ENCODE data around the gene SHANK1.

SHANK1 gene

DNA sequence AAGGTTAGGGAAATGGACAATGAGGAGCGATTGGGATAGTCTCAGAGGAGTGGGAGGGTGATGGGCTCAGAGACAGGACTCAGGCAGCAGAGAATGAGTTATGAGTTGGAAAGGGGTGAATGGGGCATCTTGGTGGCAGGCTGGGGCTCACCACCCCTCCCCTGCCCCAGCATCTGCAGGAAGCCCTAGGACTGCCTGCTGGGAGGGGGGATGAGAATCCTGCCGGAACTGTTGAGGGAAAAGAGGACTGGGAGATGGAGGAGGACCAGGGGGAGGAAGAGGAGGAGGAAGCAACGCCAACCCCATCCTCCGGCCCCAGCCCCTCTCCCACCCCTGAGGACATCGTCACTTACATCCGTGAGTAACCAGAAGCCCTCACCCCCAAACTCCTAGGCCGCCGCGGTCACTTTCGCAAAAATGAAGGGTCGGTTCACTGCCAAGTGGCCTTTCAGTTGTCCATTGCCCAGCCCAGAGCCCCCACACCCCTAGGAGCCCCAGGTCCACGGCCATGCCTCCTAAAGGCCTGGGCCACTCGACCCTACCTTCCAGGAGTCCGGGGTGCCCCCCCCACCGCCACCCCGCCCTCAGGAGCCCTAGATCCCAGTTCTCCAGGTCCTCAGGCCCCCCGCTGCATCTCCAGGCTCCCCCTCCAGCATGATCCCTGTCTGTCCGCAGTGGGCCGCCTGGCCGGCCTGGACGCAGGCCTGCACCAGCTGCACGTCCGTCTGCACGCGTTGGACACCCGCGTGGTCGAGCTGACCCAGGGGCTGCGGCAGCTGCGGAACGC is 4.3 kb upstream of the SHANK1 start:
- TF ChIP-seq EZH2phosphoT487 (conservative IDR thresholded peaks at IDR 0.05; ENCODE audit: low read length) = no peak
- no peak for TF ChIP-seq CTCF (IDR thresholded peaks at IDR 0.05; ENCODE audit: insufficient read depth, low read length, poor library complexity, severe bottlenecking)
- H2AFZ ChIP-seq (ENCODE audit: low read depth, low read length, severe bottlenecking) = no peak overlapping the region
- no peaks in the 10 kb centered on the region for H3K27me3 ChIP-seq (ENCODE audit: low read length)
- no peaks in the 10 kb centered on the region for H3K79me2 ChIP-seq (ENCODE audit: insufficient read depth, low read length)
- H3K36me3 ChIP-seq (ENCODE audit: low read length) = no peaks in the 10 kb centered on the region
- H3K9me3 ChIP-seq (ENCODE audit: insufficient read depth, low read length) = no peaks in the 10 kb centered on the region
- H3F3A ChIP-seq (ENCODE audit: insufficient read depth) = no peaks in the 10 kb centered on the region
- no peak overlapping the region for H3K4me2 ChIP-seq (ENCODE audit: low read depth, low read length, poor library complexity, severe bottlenecking)
- H3K9ac ChIP-seq (ENCODE audit: low read length) = no peak overlapping the region
- H3K4me3 ChIP-seq (ENCODE audit: insufficient read depth, low read length, poor library complexity, severe bottlenecking) = no peak overlapping the region
- no peaks in the 10 kb centered on the region for H4K20me1 ChIP-seq (ENCODE audit: low read depth, low read length)
- no peak overlapping the region for H3K27ac ChIP-seq (ENCODE audit: low read depth, low read length)
- H3K9me2 ChIP-seq (replicated peaks; ENCODE audit: insufficient read depth, low read length) = no peaks in the 10 kb centered on the region

DNA sequence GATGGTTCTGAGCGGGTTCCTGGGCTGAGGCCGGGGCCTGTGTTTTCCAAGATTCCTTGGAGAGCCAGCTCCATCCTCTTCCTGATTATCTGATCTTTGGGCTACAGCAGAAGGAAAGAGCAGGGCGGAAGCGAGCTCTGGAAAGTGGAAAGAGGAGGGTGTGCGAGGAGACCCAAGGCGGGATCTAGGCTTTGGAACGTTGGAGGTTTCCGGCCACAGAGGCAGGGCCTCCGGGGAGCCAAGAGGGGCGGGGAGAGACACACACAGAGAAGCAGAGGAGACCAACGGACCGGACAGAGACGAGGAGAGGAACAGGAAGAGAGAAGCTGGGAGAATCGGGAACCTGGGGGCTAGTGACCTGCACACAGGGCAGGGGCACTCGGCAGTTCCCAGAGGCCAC is 3.5 kb upstream of the SHANK1 start, which contains the start of gene CLEC11A:
CLEC11A (plus strand) TSS at position 296 of the 400 bp plus-strand sequence. CDS start 162 bp downstream, outside the sequence.
- Histone ChIP-seq H3K4me2 (ENCODE audit: low read depth, low read length, poor library complexity, severe bottlenecking) (no peak within 1 kb of the TSS), H3K79me2 (ENCODE audit: insufficient read depth, low read length) (no peaks in the 10 kb centered on the region), H3K9me2 (replicated peaks; ENCODE audit: insufficient read depth, low read length) (no peaks in the 10 kb centered on the region), H2AFZ (ENCODE audit: low read depth, low read length, severe bottlenecking) (no peak within 1 kb of the TSS), H3F3A (ENCODE audit: insufficient read depth) (no peaks in the 10 kb centered on the region), H3K36me3 (ENCODE audit: low read length) (no peaks in the 10 kb centered on the region), H3K9ac (ENCODE audit: low read length) (no peak within 1 kb of the TSS), H3K4me3 (ENCODE audit: insufficient read depth, low read length, poor library complexity, severe bottlenecking) (no peak within 1 kb of the TSS), H3K27ac (ENCODE audit: low read depth, low read length) (no peak within 1 kb of the TSS), H4K20me1 (ENCODE audit: low read depth, low read length) (no peaks in the 10 kb centered on the region), H3K27me3 (ENCODE audit: low read length) (no peaks in the 10 kb centered on the region), H3K9me3 (ENCODE audit: insufficient read depth, low read length) (no peaks in the 10 kb centered on the region)
- no peak for TF ChIP-seq EZH2phosphoT487 (conservative IDR thresholded peaks at IDR 0.05; ENCODE audit: low read length)
- no peak for TF ChIP-seq CTCF (IDR thresholded peaks at IDR 0.05; ENCODE audit: insufficient read depth, low read length, poor library complexity, severe bottlenecking)

DNA sequence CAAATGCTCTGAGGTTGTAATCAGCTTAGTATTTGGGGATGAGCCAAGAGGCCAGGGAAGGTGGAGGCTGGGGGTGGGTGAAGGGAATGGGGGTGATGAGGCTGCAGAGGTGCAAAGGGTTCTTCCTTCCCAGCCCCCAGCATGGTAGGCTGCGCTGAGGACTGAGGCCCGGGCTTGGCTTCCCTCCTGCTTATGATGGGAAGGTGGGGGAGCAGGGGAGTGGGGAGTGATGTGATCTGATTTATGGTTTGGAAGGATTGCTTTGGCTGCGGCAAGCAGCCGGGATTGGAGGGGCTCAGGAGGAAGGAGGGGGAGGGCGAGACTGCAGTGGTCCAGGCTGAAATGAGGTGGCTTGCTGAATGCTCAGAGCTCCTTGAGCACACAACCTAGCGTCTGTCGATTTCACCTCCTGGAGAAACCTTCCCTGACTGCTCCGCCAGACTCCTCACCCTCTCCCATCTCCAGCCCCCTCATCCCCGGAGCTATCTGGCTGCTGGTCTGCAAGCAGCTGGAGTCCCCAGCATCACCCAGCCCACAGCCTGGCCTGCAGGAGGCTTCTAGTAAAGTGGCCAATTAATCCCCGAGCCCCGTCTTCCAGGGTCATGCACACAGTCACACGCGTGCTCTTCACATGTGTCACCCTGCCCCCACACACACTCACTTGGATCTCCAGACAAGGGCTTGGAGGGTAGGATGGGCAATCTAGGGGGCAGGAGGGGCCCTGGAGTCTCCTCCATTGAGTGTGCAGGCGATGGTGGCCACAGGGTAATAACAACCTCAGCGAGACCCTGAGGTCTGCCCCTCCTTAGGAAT is 2.8 kb upstream of the SHANK1 start:
- no peak overlapping the region for H3K9ac ChIP-seq (ENCODE audit: low read length)
- H3K9me2 ChIP-seq (replicated peaks; ENCODE audit: insufficient read depth, low read length) = no peaks in the 10 kb centered on the region
- no peaks in the 10 kb centered on the region for H3K9me3 ChIP-seq (ENCODE audit: insufficient read depth, low read length)
- H3F3A ChIP-seq (ENCODE audit: insufficient read depth) = no peaks in the 10 kb centered on the region
- no peaks in the 10 kb centered on the region for H3K79me2 ChIP-seq (ENCODE audit: insufficient read depth, low read length)
- no peaks in the 10 kb centered on the region for H3K27me3 ChIP-seq (ENCODE audit: low read length)
- no peak overlapping the region for H3K27ac ChIP-seq (ENCODE audit: low read depth, low read length)
- H2AFZ ChIP-seq (ENCODE audit: low read depth, low read length, severe bottlenecking) = no peak overlapping the region
- H3K4me3 ChIP-seq (ENCODE audit: insufficient read depth, low read length, poor library complexity, severe bottlenecking) = no peak overlapping the region
- TF ChIP-seq CTCF (IDR thresholded peaks at IDR 0.05; ENCODE audit: insufficient read depth, low read length, poor library complexity, severe bottlenecking) (no peak), EZH2phosphoT487 (conservative IDR thresholded peaks at IDR 0.05; ENCODE audit: low read length) (no peak)
- no peak overlapping the region for H3K4me2 ChIP-seq (ENCODE audit: low read depth, low read length, poor library complexity, severe bottlenecking)
- no peaks in the 10 kb centered on the region for H4K20me1 ChIP-seq (ENCODE audit: low read depth, low read length)
- H3K36me3 ChIP-seq (ENCODE audit: low read length) = no peaks in the 10 kb centered on the region

Measured in SU-DHL-6 (cell line).